ENCODE results near the gene NFX1.
"Not testable (repeated sequence)": the region's sequence is repeated elsewhere in the genome, so short reads cannot be mapped to it uniquely, and the experiment has no call there.

The NFX1 gene

GRCh38 chr9:33388110-33388994, 98.0 kb downstream of the NFX1 start:
- TF ChIP-seq SIN3A (IDR thresholded peaks at IDR 0.05; ENCODE audit: borderline replicate concordance, insufficient read depth, low read length) (no peak), FOXP2 (optimal IDR thresholded peaks at IDR 0.05; ENCODE audit: borderline replicate concordance, extremely low read depth, extremely low read length, insufficient read depth) (no peak), POLR2AphosphoS5 (IDR thresholded peaks at IDR 0.05; ENCODE audit: low read depth, low read length) (no peak), REST (IDR thresholded peaks at IDR 0.05; ENCODE audit: insufficient read depth in 1 of 2, low read depth in 2 of 2, low read length in 2 of 2) (no peak), TAF1 (IDR thresholded peaks at IDR 0.05; ENCODE audit: borderline replicate concordance, insufficient read depth, low read length) (no peak)

GRCh38 chr9:33393581-33393980, 103.3 kb downstream of the NFX1 start:
- no peak for TF ChIP-seq REST (IDR thresholded peaks at IDR 0.05; ENCODE audit: insufficient read depth in 1 of 2, low read depth in 2 of 2, low read length in 2 of 2)
- no peak for TF ChIP-seq POLR2AphosphoS5 (IDR thresholded peaks at IDR 0.05; ENCODE audit: low read depth, low read length)
- no peak for TF ChIP-seq SIN3A (IDR thresholded peaks at IDR 0.05; ENCODE audit: borderline replicate concordance, insufficient read depth, low read length)
- TF ChIP-seq FOXP2 (optimal IDR thresholded peaks at IDR 0.05; ENCODE audit: borderline replicate concordance, extremely low read depth, extremely low read length, insufficient read depth): no peak
- no peak for TF ChIP-seq TAF1 (IDR thresholded peaks at IDR 0.05; ENCODE audit: borderline replicate concordance, insufficient read depth, low read length)

- TF ChIP-seq POLR2AphosphoS5 (IDR thresholded peaks at IDR 0.05; ENCODE audit: low read depth, low read length); FOXP2 (optimal IDR thresholded peaks at IDR 0.05; ENCODE audit: borderline replicate concordance, extremely low read depth, extremely low read length, insufficient read depth); REST (IDR thresholded peaks at IDR 0.05; ENCODE audit: insufficient read depth in 1 of 2, low read depth in 2 of 2, low read length in 2 of 2): not testable (repeated sequence)
Measured at GRCh38 chr9:33402371-33402770, 112.1 kb downstream of the NFX1 start, which contains the start of gene AQP7. TSS of gene AQP7 (minus strand) at chr9:33402568. CDS start at chr9:33401262, 1,306 bp downstream.

GRCh38 chr9:33403941-33404787, 113.8 kb downstream of the NFX1 start:
- TF ChIP-seq FOXP2 (optimal IDR thresholded peaks at IDR 0.05; ENCODE audit: borderline replicate concordance, extremely low read depth, extremely low read length, insufficient read depth): no peak
- no peak for TF ChIP-seq SIN3A (IDR thresholded peaks at IDR 0.05; ENCODE audit: borderline replicate concordance, insufficient read depth, low read length)
- no peak for TF ChIP-seq REST (IDR thresholded peaks at IDR 0.05; ENCODE audit: insufficient read depth in 1 of 2, low read depth in 2 of 2, low read length in 2 of 2)
- TF ChIP-seq POLR2AphosphoS5 (IDR thresholded peaks at IDR 0.05; ENCODE audit: low read depth, low read length): no peak
- TF ChIP-seq TAF1 (IDR thresholded peaks at IDR 0.05; ENCODE audit: borderline replicate concordance, insufficient read depth, low read length): no peak

All from PFSK-1 (cell line).